Measurements from ENCODE around the gene ZNF10. TPM values are rescaled to one million over a fixed set of nuclear protein-coding genes. Genes with fewer than 3 reads are reported as not detected.

Gene ZNF10
- total RNA-seq, 1 donor from 2014 or later, result 19.6 TPM

DNA sequence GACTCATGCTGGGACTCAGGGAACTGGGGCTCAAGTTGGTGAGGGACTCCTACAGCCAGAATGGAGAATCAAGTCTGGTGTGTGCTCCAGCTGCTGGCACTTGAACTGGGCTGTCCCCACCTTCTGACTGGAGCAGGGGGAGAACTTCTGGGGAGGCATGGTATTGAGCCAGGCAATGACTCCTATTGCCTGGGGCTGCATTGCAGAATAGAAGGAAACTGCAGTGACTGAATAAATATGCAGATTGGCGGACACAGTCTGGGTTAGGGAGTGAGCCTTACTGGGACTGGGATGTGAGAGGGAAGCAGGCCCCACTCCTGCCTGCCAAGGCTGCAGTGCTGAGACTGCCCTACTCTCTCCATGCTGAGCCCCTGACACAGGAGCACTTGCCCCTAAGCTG, 42.1 kb downstream of the ZNF10 start:
- peaks cover 1% of the 10 kb centered on the region for H3K36me3 Mint-ChIP-seq
- Histone ChIP-seq H3F3A (ENCODE audit: low read depth) (no peaks in the 10 kb centered on the region), H3K79me2 (ENCODE audit: low read depth) (no peaks in the 10 kb centered on the region), H3K4me2 (no peak overlapping the region), H3K4me3 (no peak overlapping the region), H3K9me3 (ENCODE audit: low read depth) (peaks cover 33% of the 10 kb centered on the region), H3K27ac (no peak overlapping the region), H3K27me3 (no peaks in the 10 kb centered on the region), H2AFZ (replicated peaks) (no peak overlapping the region), H4K20me1 (ENCODE audit: low read depth) (no peaks in the 10 kb centered on the region), H3K4me1 (no peaks in the 10 kb centered on the region), H3K9ac (no peak overlapping the region), H3K36me3 (no peaks in the 10 kb centered on the region)
- H3K4me1 Mint-ChIP-seq, result no peaks in the 10 kb centered on the region
- H3K9me3 Mint-ChIP-seq, result peaks cover 73% of the 10 kb centered on the region
- H3K27ac Mint-ChIP-seq, result no peak overlapping the region
- H3K4me3 Mint-ChIP-seq, result no peak overlapping the region
- no peak for DNase-seq (ENCODE audit: low spot score)
- H3K27me3 Mint-ChIP-seq (ENCODE audit: insufficient read depth, low read depth), result no peaks in the 10 kb centered on the region
- TF ChIP-seq EZH2phosphoT487 (IDR thresholded peaks at IDR 0.05), result no peak

DNA sequence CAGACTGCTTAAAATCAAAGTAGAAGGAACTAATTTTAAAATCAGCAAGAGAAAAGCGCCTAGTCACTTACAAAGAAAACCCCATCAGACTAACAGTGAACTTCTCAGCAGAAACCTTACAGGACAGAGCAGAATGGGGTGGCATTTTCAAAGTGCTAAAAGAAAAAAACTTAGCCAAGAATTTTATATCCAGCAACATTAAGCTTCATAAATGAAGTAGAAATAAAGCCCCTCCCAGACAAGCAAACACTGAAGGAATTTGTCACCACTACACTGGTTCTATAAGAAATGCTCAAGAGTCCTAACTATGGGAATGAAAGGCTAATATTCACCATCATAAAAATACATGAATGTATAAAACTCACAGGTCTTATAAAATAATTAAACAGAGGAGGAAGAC, 44.5 kb downstream of the ZNF10 start:
- Histone ChIP-seq H3K4me1 (no peaks in the 10 kb centered on the region), H3K4me2 (no peak overlapping the region), H3K27me3 (no peaks in the 10 kb centered on the region), H3K36me3 (no peaks in the 10 kb centered on the region), H3K79me2 (ENCODE audit: low read depth) (no peaks in the 10 kb centered on the region), H3K9me3 (ENCODE audit: low read depth) (peaks cover 33% of the 10 kb centered on the region), H3K9ac (no peak overlapping the region), H3F3A (ENCODE audit: low read depth) (no peaks in the 10 kb centered on the region), H3K27ac (no peak overlapping the region), H2AFZ (replicated peaks) (no peak overlapping the region), H4K20me1 (ENCODE audit: low read depth) (no peaks in the 10 kb centered on the region), H3K4me3 (no peak overlapping the region)
- Mint-ChIP-seq H3K27ac (no peak overlapping the region), H3K4me1 (no peaks in the 10 kb centered on the region), H3K4me3 (no peak overlapping the region), H3K9me3 (peaks cover 70% of the 10 kb centered on the region), H3K36me3 (peaks cover 5% of the 10 kb centered on the region), H3K27me3 (ENCODE audit: insufficient read depth, low read depth) (no peaks in the 10 kb centered on the region)
- DNase-seq (ENCODE audit: low spot score), result no peak
- no peak for TF ChIP-seq EZH2phosphoT487 (IDR thresholded peaks at IDR 0.05)
- TF ChIP-seq, protein P1, sequence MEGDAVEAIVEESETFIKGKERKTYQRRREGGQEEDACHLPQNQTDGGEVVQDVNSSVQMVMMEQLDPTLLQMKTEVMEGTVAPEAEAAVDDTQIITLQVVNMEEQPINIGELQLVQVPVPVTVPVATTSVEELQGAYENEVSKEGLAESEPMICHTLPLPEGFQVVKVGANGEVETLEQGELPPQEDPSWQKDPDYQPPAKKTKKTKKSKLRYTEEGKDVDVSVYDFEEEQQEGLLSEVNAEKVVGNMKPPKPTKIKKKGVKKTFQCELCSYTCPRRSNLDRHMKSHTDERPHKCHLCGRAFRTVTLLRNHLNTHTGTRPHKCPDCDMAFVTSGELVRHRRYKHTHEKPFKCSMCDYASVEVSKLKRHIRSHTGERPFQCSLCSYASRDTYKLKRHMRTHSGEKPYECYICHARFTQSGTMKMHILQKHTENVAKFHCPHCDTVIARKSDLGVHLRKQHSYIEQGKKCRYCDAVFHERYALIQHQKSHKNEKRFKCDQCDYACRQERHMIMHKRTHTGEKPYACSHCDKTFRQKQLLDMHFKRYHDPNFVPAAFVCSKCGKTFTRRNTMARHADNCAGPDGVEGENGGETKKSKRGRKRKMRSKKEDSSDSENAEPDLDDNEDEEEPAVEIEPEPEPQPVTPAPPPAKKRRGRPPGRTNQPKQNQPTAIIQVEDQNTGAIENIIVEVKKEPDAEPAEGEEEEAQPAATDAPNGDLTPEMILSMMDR (IDR thresholded peaks at IDR 0.05), result no peak
- no peak for TF ChIP-seq EZH2 (IDR thresholded peaks at IDR 0.05)

DNA sequence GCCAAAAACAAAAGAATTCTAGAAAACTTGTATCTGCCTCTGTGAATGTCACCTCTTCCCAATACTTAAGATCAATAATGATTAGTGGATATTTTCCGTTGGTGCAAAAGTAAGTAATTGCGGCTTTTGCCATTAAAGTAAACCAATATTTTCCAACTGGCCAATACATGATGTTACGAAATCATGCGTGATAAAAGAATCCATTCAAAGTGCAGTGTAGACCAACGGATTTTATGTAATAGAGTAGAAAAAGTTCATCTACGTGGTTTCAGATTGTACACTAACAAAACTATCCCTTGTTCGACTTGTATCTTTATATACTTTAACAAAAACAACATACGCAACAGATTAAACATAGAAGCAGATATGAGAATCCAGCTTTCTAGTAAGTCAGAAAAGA, 50.2 kb downstream of the ZNF10 start:
- no peaks in the 10 kb centered on the region for H4K20me1 ChIP-seq (ENCODE audit: low read depth)
- H3K4me3 Mint-ChIP-seq, result peak overlapping the region; percentile 60
- H3K27me3 Mint-ChIP-seq (ENCODE audit: insufficient read depth, low read depth), result peaks cover 4% of the 10 kb centered on the region
- DNase-seq (ENCODE audit: low spot score), result no peak
- no peak overlapping the region for H3K27ac Mint-ChIP-seq
- H3K4me1 ChIP-seq, result no peaks in the 10 kb centered on the region
- no peak overlapping the region for H3K9ac ChIP-seq
- peak overlapping the region; percentile 99 for H2AFZ ChIP-seq (replicated peaks)
- peaks cover 32% of the 10 kb centered on the region for H3K36me3 ChIP-seq
- H3K36me3 Mint-ChIP-seq, result peaks cover 44% of the 10 kb centered on the region
- H3K4me2 ChIP-seq, result no peak overlapping the region
- peaks cover 35% of the 10 kb centered on the region for H3K79me2 ChIP-seq (ENCODE audit: low read depth)
- no peaks in the 10 kb centered on the region for H3K4me1 Mint-ChIP-seq
- H3K27ac ChIP-seq, result no peak overlapping the region
- H3K9me3 Mint-ChIP-seq, result peaks cover 78% of the 10 kb centered on the region
- TF ChIP-seq, protein P1 (IDR thresholded peaks at IDR 0.05), result no peak
- no peak for TF ChIP-seq EZH2phosphoT487 (IDR thresholded peaks at IDR 0.05)
- no peak for TF ChIP-seq EZH2 (IDR thresholded peaks at IDR 0.05)
- H3K27me3 ChIP-seq, result no peaks in the 10 kb centered on the region
- no peaks in the 10 kb centered on the region for H3F3A ChIP-seq (ENCODE audit: low read depth)
- peaks cover 34% of the 10 kb centered on the region for H3K9me3 ChIP-seq (ENCODE audit: low read depth)
- no peak overlapping the region for H3K4me3 ChIP-seq

- H3K36me3 ChIP-seq, result peaks cover 38% of the 10 kb centered on the region
- DNase-seq (ENCODE audit: low spot score), result peak; percentile 98
- peak within 1 kb of the TSS; percentile 99 for H2AFZ ChIP-seq (replicated peaks)
- H3K79me2 ChIP-seq (ENCODE audit: low read depth), result peaks cover 42% of the 10 kb centered on the region
- no peaks in the 10 kb centered on the region for H4K20me1 ChIP-seq (ENCODE audit: low read depth)
- Mint-ChIP-seq H3K36me3 (peaks cover 51% of the 10 kb centered on the region), H3K27ac (peak within 1 kb of the TSS; percentile 94), H3K9me3 (peaks cover 78% of the 10 kb centered on the region), H3K4me1 (no peaks in the 10 kb centered on the region), H3K4me3 (peak within 1 kb of the TSS; percentile 97), H3K27me3 (ENCODE audit: insufficient read depth, low read depth) (peaks cover 5% of the 10 kb centered on the region)
- no peak for TF ChIP-seq EZH2 (IDR thresholded peaks at IDR 0.05)
- TF ChIP-seq, protein P1 (IDR thresholded peaks at IDR 0.05), result peak; percentile 94
- peak within 1 kb of the TSS; percentile 72 for H3K27ac ChIP-seq
- H3K9me3 ChIP-seq (ENCODE audit: low read depth), result peaks cover 32% of the 10 kb centered on the region
- H3F3A ChIP-seq (ENCODE audit: low read depth), result no peaks in the 10 kb centered on the region
- H3K9ac ChIP-seq, result peak within 1 kb of the TSS; percentile 98
- H3K4me3 ChIP-seq, result peak within 1 kb of the TSS; percentile 99
- H3K4me2 ChIP-seq, result peak within 1 kb of the TSS; percentile 93
- no peaks in the 10 kb centered on the region for H3K4me1 ChIP-seq
- H3K27me3 ChIP-seq, result no peaks in the 10 kb centered on the region
Observed at GRCh38 chr12:133181238-133181959, 51.0 kb downstream of the ZNF10 start, which contains the start of gene ZNF268. Gene ZNF268, plus strand, starts transcription at chr12:133181495. Its CDS starts 503 bp downstream, at chr12:133181998.

Data from neural progenitor cell (in vitro differentiated cells).